Stimulated activated CD4-positive, alpha-beta T cell treated with anti-CD3 and anti-CD28 coated beads, TNF-alpha, amount 100 ng/mL, for 1 hour (primary cell): ENCODE measurements around the gene ZNF747.
"Not testable (repeated sequence)": the region's sequence is repeated elsewhere in the genome, so short reads cannot be mapped to it uniquely, and the experiment has no call there.

ENCODE experiments used
- DNase-seq, 3 donors: peaks; one replicate each; pipeline ENCODE4 v3.0.0-alpha.2; 2020; ENCODE audit warnings: low read depth in 3 of 3, low spot score in 1 of 3

ZNF747 gene

GRCh38 chr16:30535106-30535776 lies 583 bp upstream of the ZNF747 start:
- DNase-seq = no peak

- DNase-seq = no peak
Measured at GRCh38 chr16:30533748-30534367, 800 bp downstream of the ZNF747 start.

GRCh38 chr16:30533146-30533522 lies 1.5 kb downstream of the ZNF747 start:
- DNase-seq = no peak

- no peak for DNase-seq
Measured at GRCh38 chr16:30532285-30533145, 2.1 kb downstream of the ZNF747 start.

GRCh38 chr16:30530163-30531037 lies 4.3 kb downstream of the ZNF747 start:
- no peak for DNase-seq

- DNase-seq = no peak
Measured at GRCh38 chr16:30528799-30529457, 5.7 kb downstream of the ZNF747 start.

DNA sequence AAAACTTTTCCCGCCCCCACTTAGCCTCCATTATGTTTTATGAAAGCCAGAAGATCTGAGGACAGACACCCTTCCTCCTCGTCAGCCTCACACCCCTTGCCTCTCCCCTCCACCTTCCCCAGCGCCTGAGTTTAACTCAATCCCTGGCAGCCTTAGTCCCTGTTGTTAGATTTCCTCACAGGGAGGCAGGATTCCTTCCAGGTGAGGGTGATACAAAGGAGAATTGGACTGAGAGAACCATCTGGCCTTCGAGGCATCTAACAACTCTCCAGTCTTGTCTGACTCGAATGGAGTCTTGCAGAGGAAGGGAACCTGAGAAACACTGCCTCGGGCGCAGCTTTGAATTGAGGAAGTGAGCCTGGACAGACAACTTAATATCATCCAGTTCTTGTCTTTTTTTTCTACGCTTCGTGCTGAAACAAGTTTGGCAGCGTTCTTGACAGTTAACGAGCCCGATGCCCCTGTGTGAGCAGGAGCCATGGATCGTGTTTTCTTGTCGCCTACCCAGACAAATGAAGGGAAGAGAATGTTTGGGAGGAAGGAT lies 7.0 kb downstream of the ZNF747 start:
- no peak for DNase-seq

- peak; percentile 74 to 82 (median 77) for DNase-seq
Measured at GRCh38 chr16:30526823-30527634, 7.6 kb downstream of the ZNF747 start.

DNA sequence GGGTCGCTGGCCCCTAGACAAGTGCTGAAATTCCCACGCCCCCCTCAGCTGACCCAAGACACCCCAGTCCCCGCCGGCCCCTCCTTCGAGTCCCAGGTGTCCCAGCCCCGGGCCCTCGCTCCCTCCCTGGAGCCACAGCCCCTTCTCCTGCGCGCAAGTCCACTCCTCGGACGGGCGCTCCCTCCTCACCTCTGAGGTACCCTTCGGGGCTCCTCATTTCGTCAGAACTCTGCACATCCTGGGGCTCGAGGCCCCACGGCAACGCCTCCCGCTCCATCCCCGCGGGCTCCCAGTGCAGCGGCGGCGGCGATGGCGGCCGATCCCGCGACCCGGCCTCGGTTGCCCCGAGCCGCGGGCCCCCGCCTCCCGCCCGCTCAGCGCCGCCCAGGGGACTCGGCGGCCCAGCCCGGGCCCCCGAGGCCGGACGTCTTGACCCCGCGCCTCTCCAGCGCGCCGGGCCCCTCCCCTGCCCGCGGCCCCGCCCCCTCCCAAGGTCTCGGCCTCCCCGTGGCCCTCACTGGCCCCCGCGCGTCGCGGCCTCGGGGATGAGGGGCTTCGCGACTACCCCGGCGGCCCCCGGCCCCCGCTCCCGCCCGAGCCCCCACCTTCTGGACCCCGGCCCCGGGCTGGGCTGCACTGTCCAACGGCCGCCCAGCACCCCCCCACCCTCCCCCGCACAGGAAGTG lies 8.4 kb downstream of the ZNF747 start, which contains the start of gene ZNF768:
Gene ZNF768 (minus strand): TSS at position 430 of the 686 bp plus-strand sequence. CDS start 153 bp downstream, at position 277.
- no peak for DNase-seq

DNA sequence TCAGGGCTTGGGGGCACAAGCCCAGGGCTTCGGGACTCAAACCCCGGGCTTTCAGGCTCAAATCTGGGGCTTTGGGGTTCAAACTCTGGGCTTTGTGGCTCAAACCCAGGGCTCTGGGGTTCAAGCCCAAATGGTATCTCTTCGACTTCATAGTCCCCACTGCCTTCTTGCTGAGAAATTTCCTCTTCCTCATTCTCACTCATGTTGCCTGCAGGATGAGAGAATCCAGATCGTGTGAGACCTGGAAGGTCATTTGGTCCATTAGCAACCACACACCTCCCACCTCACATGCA lies 8.9 kb downstream of the ZNF747 start:
- DNase-seq = no peak

DNA sequence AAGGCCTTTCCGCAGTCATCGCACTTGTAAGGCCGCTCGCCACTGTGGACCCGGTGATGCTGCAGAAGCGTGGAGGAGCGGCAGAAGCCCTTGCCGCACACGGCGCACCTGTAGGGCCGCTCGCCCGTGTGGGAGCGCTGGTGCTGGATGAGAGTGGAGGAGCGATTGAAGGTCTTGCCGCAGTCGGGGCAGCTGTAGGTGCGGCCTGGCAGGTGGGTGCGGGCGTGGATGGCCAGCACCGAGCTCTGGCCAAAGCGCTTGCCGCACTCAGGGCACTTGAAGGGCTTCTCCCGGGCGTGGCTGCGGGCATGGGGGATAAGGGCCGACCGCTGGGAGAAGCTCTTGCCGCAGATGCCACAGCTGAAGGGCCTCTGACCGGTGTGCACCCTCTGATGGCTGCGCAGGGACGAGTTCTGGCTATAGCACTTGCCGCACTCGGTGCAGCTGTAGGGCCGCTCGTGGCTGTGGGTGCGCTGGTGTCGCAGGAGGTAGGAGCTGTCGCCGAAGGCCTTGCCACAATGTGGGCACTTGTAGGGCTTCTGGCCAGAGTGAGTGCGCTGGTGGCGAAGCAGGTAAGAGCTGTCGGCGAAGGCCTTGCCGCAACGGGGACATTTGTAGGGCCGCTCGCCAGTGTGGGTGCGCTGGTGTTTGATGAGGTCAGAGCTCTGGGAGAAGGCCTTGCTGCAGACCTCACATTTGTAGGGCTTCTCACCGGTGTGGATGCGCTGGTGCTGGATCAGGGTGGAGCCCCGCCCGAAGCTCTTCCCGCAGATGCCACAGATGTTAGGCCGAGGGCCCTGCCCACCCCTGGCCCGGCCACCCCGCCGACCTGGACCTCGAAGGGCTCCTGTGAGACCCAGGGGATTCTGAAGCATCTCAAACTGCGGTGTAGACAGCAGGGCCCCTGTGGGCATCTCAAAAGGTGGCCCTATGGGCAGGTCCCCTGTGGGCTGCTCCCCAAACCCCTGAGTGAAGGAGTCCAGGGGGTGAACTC lies 9.8 kb downstream of the ZNF747 start:
- no peak for DNase-seq

GRCh38 chr16:30523768-30524574 lies 10.7 kb downstream of the ZNF747 start:
- no peak for DNase-seq

DNA sequence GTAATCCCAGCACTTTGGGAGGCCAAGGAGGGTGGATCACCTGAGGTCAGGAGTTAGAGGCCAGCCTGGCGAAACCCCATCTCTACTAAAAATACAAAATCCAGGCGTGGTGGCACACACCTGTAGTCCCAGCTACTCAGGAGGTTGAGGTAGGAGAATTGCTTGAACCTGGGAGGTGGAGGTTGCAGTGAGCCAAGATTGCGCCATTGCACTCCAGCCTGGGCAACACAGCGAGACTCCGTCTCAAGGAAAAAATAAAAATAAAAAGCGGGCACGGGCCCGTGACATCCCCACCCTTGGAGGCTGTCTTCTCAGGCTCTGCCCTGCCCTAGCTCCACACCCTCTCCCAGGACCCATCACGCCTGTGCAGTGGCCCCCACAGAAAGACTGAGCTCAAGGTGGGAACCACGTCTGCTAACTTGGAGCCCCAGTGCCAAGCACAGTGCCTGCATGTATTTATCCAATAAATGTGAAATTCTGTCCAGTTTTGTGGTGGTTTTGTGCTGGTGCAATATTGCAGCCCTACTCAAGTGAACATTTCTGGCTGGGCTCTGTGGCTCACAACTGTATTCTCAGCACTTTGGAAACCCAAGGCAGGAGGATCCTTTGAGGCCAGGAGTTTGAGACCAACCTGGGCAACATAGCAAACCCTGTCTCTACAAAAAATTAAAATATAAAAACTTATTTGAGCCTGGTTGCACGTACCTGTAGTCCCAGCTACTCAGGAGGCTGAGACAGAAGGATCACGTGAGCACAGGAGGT lies 11.8 kb downstream of the ZNF747 start:
- not testable (repeated sequence) for DNase-seq

DNA sequence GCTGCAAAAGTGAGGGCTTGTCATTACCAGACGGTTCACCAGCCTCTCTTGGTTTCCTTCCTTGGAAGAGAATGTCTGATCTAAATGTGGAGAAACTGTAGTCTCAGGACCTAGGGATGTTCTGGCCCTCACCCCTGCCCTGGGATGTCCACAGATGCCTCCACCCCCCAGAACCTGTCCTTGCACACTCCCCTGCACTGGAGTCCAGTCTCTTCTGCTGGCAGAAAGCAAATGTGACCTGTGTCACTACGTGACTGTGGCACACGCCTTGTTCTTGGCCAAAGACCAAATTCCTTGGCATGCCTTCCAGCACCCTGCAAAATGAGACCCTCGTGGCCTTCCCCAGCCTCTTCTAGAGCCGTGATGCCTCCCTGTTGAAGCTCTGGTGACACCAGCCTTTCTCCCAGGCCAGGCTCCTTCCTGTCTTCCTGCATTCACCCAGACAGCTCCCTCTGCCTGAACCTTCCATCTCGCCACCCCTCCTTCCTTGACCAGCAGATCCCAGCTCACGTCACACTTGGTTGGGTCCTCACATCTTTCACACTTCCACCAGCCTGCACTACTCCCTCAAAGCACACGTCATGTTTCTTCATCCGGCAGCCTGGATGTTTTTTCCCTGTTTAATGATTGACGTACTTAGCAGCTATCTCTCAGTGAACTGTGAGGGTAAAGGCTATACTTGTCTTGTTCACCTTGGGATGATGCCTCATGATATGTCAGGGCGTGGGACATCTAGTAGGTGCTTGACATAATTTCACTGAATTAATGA lies 12.6 kb downstream of the ZNF747 start:
- no peak for DNase-seq

- no peak for DNase-seq
Measured at GRCh38 chr16:30521476-30521872, 13.2 kb downstream of the ZNF747 start.
